CD4-positive, CD25-positive, alpha-beta regulatory T cell (primary cell): ENCODE data around the gene SF3A2. TPM values are rescaled to one million over a fixed set of nuclear protein-coding genes. Genes with fewer than 3 reads are reported as not detected.

ENCODE experiments used
- ATAC-seq, 2 donors: fragments of 150-1000 bp; cut with Tn5 transposase; one replicate each; pipeline ENCODE4 v1.10.0; 2021; ENCODE audit warnings: low read depth in 2 of 2, moderate number of reproducible peaks in 2 of 2, moderate library complexity in 1 of 2
- DNase-seq, 3 donors: peaks; one replicate each; pipeline versions ENCODE4 v3.0.0 to v3.0.0-alpha.2; 2012 to 2022; ENCODE audit warnings: mixed read lengths in 1 of 3
- H3K27ac ChIP-seq: one replicate; pipeline ENCODE4 v1.7.0; 2013; ENCODE audit warnings: mild to moderate bottlenecking, low read length; ENCODE audit not compliant: insufficient read depth, poor library complexity, severe bottlenecking
- H3K27me3 ChIP-seq: one replicate; pipeline ENCODE4 v1.7.0; 2013; ENCODE audit warnings: low read length; ENCODE audit not compliant: control insufficient read depth, insufficient read depth
- H3K36me3 ChIP-seq: one replicate; pipeline ENCODE4 v1.7.0; 2013; ENCODE audit warnings: mild to moderate bottlenecking, low read length, moderate library complexity; ENCODE audit not compliant: control insufficient read depth, insufficient read depth
- H3K4me1 ChIP-seq: 2 replicates; pipeline ENCODE4 v1.7.0; 2013; ENCODE audit warnings: mild to moderate bottlenecking, low read length; ENCODE audit not compliant: insufficient read depth, control insufficient read depth, poor library complexity, severe bottlenecking
- H3K4me3 ChIP-seq: one replicate; pipeline ENCODE4 v1.7.0; 2013; ENCODE audit warnings: low read depth, mild to moderate bottlenecking, low read length, moderate library complexity
- H3K9me3 ChIP-seq, 2 experiments: 1 replicate in 1 of 2; 2 replicates in 1 of 2; pipeline ENCODE4 v1.7.0; 2013; ENCODE audit warnings: low read length in 2 of 2, mild to moderate bottlenecking in 1 of 2, moderate library complexity in 1 of 2; ENCODE audit not compliant: control insufficient read depth in 2 of 2
- H3K27ac Mint-ChIP-seq, 3 donors: one replicate each; pipeline ENCODE4 v1.8.0; 2020 to 2022; ENCODE audit warnings: mild to moderate bottlenecking in 3 of 3, mixed read lengths in 3 of 3, moderate library complexity in 2 of 3
- H3K27me3 Mint-ChIP-seq: one replicate; pipeline ENCODE4 v1.8.0; 2022; ENCODE audit warnings: mild to moderate bottlenecking, mixed read lengths
- H3K36me3 Mint-ChIP-seq: one replicate; pipeline ENCODE4 v1.8.0; 2020; ENCODE audit warnings: mixed read lengths
- H3K4me1 Mint-ChIP-seq, 4 donors: one replicate each; pipeline ENCODE4 v1.8.0; 2020 to 2022; ENCODE audit warnings: mixed read lengths in 4 of 4, mild to moderate bottlenecking in 1 of 4
- H3K4me3 Mint-ChIP-seq, 4 donors: one replicate each; pipeline ENCODE4 v1.8.0; 2020 to 2022; ENCODE audit warnings: mild to moderate bottlenecking in 4 of 4, mixed read lengths in 4 of 4, moderate library complexity in 3 of 4
- H3K9me3 Mint-ChIP-seq, 7 donors: one replicate each; pipeline ENCODE4 v1.8.0; 2020 to 2022; ENCODE audit warnings: mixed read lengths in 7 of 7, mild to moderate bottlenecking in 3 of 7, moderate library complexity in 2 of 7
- polyA plus RNA-seq, 4 donors: library from polyadenylated mRNA; unstranded; fragments of 300-500 nt; fragmentation: Illumina TruSeq; gene quantifications; one replicate each; pipeline ENCODE4 v1.2.3, GENCODE V29; 2021
- total RNA-seq: library from RNA; stranded (reverse); gene quantifications from one replicate; pipeline ENCODE4 v1.2.3, GENCODE V29; 2022

The SF3A2 gene
- total and polyA plus RNA-seq, 5 donors from 2014 or later: 13.5 to 146 (median 23.0) TPM

DNA sequence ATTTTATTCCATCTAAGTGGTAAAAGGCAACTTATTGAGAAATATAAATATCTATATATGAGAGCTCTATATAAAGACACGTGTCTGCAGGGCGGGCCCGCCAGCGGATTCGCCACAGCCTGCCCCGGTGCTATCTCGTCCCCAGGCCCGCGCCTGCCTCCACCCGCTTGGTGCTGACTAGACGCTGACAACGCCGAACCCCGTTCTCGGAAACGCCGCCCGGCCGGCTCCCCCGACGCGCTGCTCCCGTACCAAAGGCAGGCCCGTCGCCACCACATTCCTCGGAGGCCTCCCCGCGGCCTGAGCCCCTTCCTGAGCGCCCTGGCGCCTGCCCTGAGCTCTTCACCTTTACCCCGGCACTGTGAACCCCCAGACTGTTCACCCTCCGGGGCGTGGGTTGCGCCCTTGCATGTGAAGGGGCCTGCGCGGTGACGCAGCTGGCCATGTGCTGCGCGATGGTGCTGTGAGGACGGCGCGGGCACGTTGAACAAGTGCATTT, 6.5 kb upstream of the SF3A2 start:
- Histone ChIP-seq H3K27me3 (no peaks in the 10 kb centered on the region), H3K36me3 (peaks cover 5% of the 10 kb centered on the region), H3K9me3 (no peaks in the 10 kb centered on the region), H3K27ac (no peak overlapping the region), H3K4me1 (peaks cover 15% of the 10 kb centered on the region), H3K4me3 (no peak overlapping the region)
- H3K9me3 Mint-ChIP-seq: no peaks in the 10 kb centered on the region
- no peak for ATAC-seq
- H3K27ac Mint-ChIP-seq: no peak overlapping the region
- no peaks in the 10 kb centered on the region for H3K36me3 Mint-ChIP-seq
- H3K4me3 Mint-ChIP-seq: peak overlapping the region in 1 of 4 donors; percentile 89
- H3K4me1 Mint-ChIP-seq: peaks cover 0 to 20% (median 8%) of the 10 kb centered on the region in 4 donors
- H3K27me3 Mint-ChIP-seq: no peaks in the 10 kb centered on the region
- DNase-seq: no peak

GRCh38 chr19:2230807-2231533, 5.7 kb upstream of the SF3A2 start:
- Mint-ChIP-seq H3K36me3 (no peaks in the 10 kb centered on the region), H3K27me3 (no peaks in the 10 kb centered on the region), H3K4me1 (peaks cover 0 to 23% (median 10%) of the 10 kb centered on the region in 4 donors), H3K27ac (no peak overlapping the region), H3K9me3 (no peaks in the 10 kb centered on the region), H3K4me3 (no peak overlapping the region)
- Histone ChIP-seq H3K27ac (no peak overlapping the region), H3K4me1 (peaks cover 19% of the 10 kb centered on the region), H3K4me3 (no peak overlapping the region), H3K9me3 (no peaks in the 10 kb centered on the region), H3K36me3 (peaks cover 2% of the 10 kb centered on the region), H3K27me3 (no peaks in the 10 kb centered on the region)
- ATAC-seq (no peak), DNase-seq (no peak)

- Mint-ChIP-seq H3K4me1 (peaks cover 0 to 28% (median 14%) of the 10 kb centered on the region in 4 donors), H3K9me3 (no peaks in the 10 kb centered on the region), H3K4me3 (no peak overlapping the region), H3K27me3 (no peaks in the 10 kb centered on the region), H3K36me3 (peaks cover 6% of the 10 kb centered on the region), H3K27ac (no peak overlapping the region)
- peaks cover 2% of the 10 kb centered on the region for H3K36me3 ChIP-seq
- no peaks in the 10 kb centered on the region for H3K27me3 ChIP-seq
- H3K4me1 ChIP-seq: peaks cover 20% of the 10 kb centered on the region
- no peak overlapping the region for H3K4me3 ChIP-seq
- no peak overlapping the region for H3K27ac ChIP-seq
- no peak for ATAC-seq
- H3K9me3 ChIP-seq: no peaks in the 10 kb centered on the region
- no peak for DNase-seq
Observed at GRCh38 chr19:2231621-2232221, 4.9 kb upstream of the SF3A2 start.

- H3K27ac Mint-ChIP-seq: no peak overlapping the region
- DNase-seq: no peak
- no peaks in the 10 kb centered on the region for H3K9me3 Mint-ChIP-seq
- ATAC-seq: no peak
- peaks cover 0 to 31% (median 16%) of the 10 kb centered on the region in 4 donors for H3K4me1 Mint-ChIP-seq
- Histone ChIP-seq H3K4me3 (no peak overlapping the region), H3K9me3 (no peaks in the 10 kb centered on the region), H3K4me1 (peaks cover 28% of the 10 kb centered on the region), H3K27ac (no peak overlapping the region), H3K36me3 (peaks cover 2% of the 10 kb centered on the region), H3K27me3 (no peaks in the 10 kb centered on the region)
- H3K4me3 Mint-ChIP-seq: peak overlapping the region in 3 of 4 donors; percentile 7 to 67 (median 32)
- peaks cover 6% of the 10 kb centered on the region for H3K36me3 Mint-ChIP-seq
- no peaks in the 10 kb centered on the region for H3K27me3 Mint-ChIP-seq
Observed at GRCh38 chr19:2232286-2233151, 4.1 kb upstream of the SF3A2 start.

DNA sequence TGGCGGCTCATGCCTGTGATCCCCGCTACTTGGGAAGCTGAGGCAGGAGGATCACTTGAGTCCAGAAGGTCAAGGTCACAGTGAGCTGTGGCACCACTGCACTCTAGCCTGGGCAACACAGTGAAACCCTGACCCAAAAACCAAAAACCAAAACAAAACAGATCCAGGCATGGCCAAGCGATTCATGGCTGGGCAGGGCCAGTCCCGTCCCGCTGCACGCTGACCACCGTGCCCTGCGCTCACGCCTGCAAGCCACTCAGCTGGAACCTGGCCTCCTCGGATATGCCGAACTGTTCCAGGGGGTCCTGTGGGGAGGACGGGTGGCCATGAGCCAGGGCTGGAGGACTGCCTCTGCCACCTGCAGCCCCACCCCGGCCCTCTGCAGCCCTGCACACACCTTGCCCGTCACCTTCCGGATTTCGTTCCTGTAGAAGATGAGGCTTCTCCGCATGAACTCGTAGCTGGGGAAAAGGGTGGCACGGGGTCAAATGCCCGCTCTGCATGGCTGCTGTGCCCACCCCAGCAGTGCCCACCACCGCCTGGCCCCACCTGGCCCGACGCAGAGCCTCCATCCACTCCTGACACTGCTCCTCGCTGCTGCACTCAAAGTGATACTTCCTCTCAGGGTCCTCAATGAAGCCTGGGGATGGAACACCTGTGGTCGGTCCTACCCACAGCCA, 2.9 kb upstream of the SF3A2 start:
- DNase-seq (no peak), ATAC-seq (no peak)
- Mint-ChIP-seq H3K27me3 (peaks cover 5% of the 10 kb centered on the region), H3K4me1 (peaks cover 6 to 44% (median 28%) of the 10 kb centered on the region in 4 donors), H3K4me3 (peak overlapping the region; percentile 43 to 100 (median 94)), H3K36me3 (peaks cover 13% of the 10 kb centered on the region), H3K9me3 (no peaks in the 10 kb centered on the region), H3K27ac (peak overlapping the region in 2 of 3 donors; percentile 69 to 86)
- Histone ChIP-seq H3K4me3 (no peak overlapping the region), H3K4me1 (peaks cover 40% of the 10 kb centered on the region), H3K27me3 (no peaks in the 10 kb centered on the region), H3K9me3 (no peaks in the 10 kb centered on the region), H3K27ac (peak overlapping the region; percentile 2), H3K36me3 (peaks cover 2% of the 10 kb centered on the region)

DNA sequence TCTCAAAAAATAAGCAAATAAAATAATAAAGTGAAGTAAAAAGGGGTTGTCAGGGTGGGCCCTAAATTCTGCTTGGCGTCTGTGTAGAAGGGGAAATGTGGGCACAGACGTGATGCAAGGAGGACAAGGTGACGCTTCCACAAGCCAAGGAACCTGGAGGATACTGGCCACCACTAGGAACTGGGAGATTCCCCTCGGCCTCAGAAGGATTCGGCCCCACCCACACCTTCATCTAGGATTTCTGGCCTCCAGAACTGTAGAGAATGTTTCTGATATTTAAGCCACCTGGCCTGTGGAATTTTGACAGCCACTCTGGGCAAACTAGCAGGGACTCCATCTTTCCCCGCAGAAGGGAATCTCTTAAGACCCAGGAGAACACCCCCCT, 1.6 kb upstream of the SF3A2 start:
- Histone ChIP-seq H3K27me3 (no peaks in the 10 kb centered on the region), H3K9me3 (no peaks in the 10 kb centered on the region), H3K27ac (peak overlapping the region; percentile 99), H3K36me3 (peaks cover 2% of the 10 kb centered on the region), H3K4me1 (peaks cover 53% of the 10 kb centered on the region), H3K4me3 (peak overlapping the region; percentile 29)
- no peak for DNase-seq
- no peaks in the 10 kb centered on the region for H3K9me3 Mint-ChIP-seq
- ATAC-seq: no peak
- H3K36me3 Mint-ChIP-seq: peaks cover 16% of the 10 kb centered on the region
- peak overlapping the region; percentile 90 to 100 (median 94) for H3K4me3 Mint-ChIP-seq
- H3K27ac Mint-ChIP-seq: peak overlapping the region; percentile 79 to 94 (median 86)
- H3K4me1 Mint-ChIP-seq: peaks cover 15 to 56% (median 37%) of the 10 kb centered on the region in 4 donors
- H3K27me3 Mint-ChIP-seq: peaks cover 13% of the 10 kb centered on the region
